Heart left ventricle (tissue), 16 donors: ENCODE results near the gene STK32C. TPM values are rescaled to one million over a fixed set of nuclear protein-coding genes. Genes with fewer than 3 reads are reported as not detected.
A peak's percentile ranks its signal among the peaks of the same experiment; 100 is the strongest.

Experiments used
- ATAC-seq, 4 donors: fragments of 200-7000 bp; cut with Tn5 transposase; one replicate each; pipeline ENCODE4 v1.9.1; 2020 to 2022; ENCODE audit warnings: moderate library complexity in 4 of 4, mild to moderate bottlenecking in 3 of 4, moderate number of reproducible peaks in 1 of 4
- DNase-seq, 5 donors: peaks; one replicate each; pipeline ENCODE4 v3.0.0-alpha.2; 2020
- H3K27ac ChIP-seq, 12 donors: fragments of 200-600 bp; sonication (generic) in 4 of 12; one replicate each; pipeline versions ENCODE4 v1.5.0 to v1.8.0; 2016 to 2022; ENCODE audit warnings: mild to moderate bottlenecking in 2 of 12
- H3K27me3 ChIP-seq, 9 donors: fragments of 200-600 bp; sonication (generic) in 2 of 9; one replicate each; pipeline versions ENCODE4 v1.5.1 to v1.8.0; 2016 to 2022; ENCODE audit warnings: mild to moderate bottlenecking in 3 of 9
- H3K36me3 ChIP-seq, 9 donors: fragments of 200-600 bp; sonication (generic) in 2 of 9; one replicate each; pipeline versions ENCODE4 v1.5.0 to v1.8.0; 2018 to 2022; ENCODE audit warnings: mild to moderate bottlenecking in 2 of 9
- H3K4me1 ChIP-seq, 12 donors: fragments of 200-600 bp; sonication (generic) in 4 of 12; one replicate each; pipeline versions ENCODE4 v1.5.0 to v1.8.0; 2016 to 2022; ENCODE audit warnings: mild to moderate bottlenecking in 3 of 12
- H3K4me3 ChIP-seq, 12 donors: fragments of 200-600 bp; sonication (generic) in 4 of 12; one replicate each; pipeline versions ENCODE4 v1.5.0 to v1.8.0; 2017 to 2022; ENCODE audit warnings: mild to moderate bottlenecking in 9 of 12, moderate library complexity in 4 of 12
- H3K9me3 ChIP-seq, 12 donors: fragments of 200-600 bp; sonication (generic) in 4 of 12; one replicate each; pipeline versions ENCODE4 v1.5.0 to v1.8.0; 2016 to 2022; ENCODE audit warnings: mild to moderate bottlenecking in 1 of 12
- CTCF ChIP-seq, 12 donors: fragments of 200-600 bp; sonication (generic) in 4 of 12; IDR thresholded peaks; one replicate each; pipeline versions ENCODE4 v1.5.0 to v1.8.0; 2018 to 2022; ENCODE audit warnings: antibody characterized with exemption in 12 of 12, mild to moderate bottlenecking in 5 of 12
- POLR2A ChIP-seq, 2 donors: fragments of 450-650 bp; IDR thresholded peaks; one replicate each; pipeline ENCODE4 v1.6.1; 2017; ENCODE audit warnings: antibody characterized with exemption in 2 of 2, mild to moderate bottlenecking in 2 of 2, moderate library complexity in 2 of 2
- WGBS, 4 donors: extraction: QIAGEN DNeasy Blood & Tissue Kit in 2 of 4; methylation state at CpG; one replicate each; pipeline versions ENCODE4 v1.1.5 to v1.1.7; 2013 to 2018; 5-methylcytosine and 5-hydroxymethylcytosine counted together
- intact Hi-C, 10 donors: fragments of 100-400 bp; cut with DNase I; formaldehyde crosslinking; loops; one replicate each; pipeline versions ENCODE4 v1.11.1 to v1.14.2; 2022
- polyA plus RNA-seq, 2 donors: library from polyadenylated mRNA; stranded (reverse); fragments of 200-250 nt; gene quantifications; one replicate each; pipeline ENCODE4 v1.2.3, GENCODE V29; 2013
- total RNA-seq, 9 donors: library from RNA; depleted of rRNA in 2 of 9; stranded (reverse); fragments of >200 nt in 2 of 9; fragmentation: NEBNext Ultra II Directional in 3 of 9; extraction: Animal tissue kit (Norgen Biotek cat#: 25700) in 3 of 9; gene quantifications; one replicate each; pipeline versions ENCODE4 v1.1.0 to v1.2.4, GENCODE V29; 2016 to 2023
- donor health status: ischemic (EF 13 %, LVEDD 7.1; RV severe dilation, severe dysfunction).
- donor health status: healthy with polysubstance abuse.
- donor health status: DM: no; HTN: yes; CAD: no.
- donor health status: DM: no; HTN: no; CAD: no.
- donor health status: ischemic (EF 25% LVEDD 6.9; RV normal size, moderate dysfunction).
- donor health status: ischemic (EF 25% LVEDD 5.7; RV mildly dilated, moderate dysfunction).
- donor health status: healthy.
- donor health status: DM: yes; HTN: yes; CAD: no.
- donor health status: ischemic (EF 35%, LVEDD 5.7; RV mildly dilated, moderate dysfunction).
- donor health status: nonischemic (EF 11% LVEDD 7.7; RV severe dilation, severe dysfunction).
- donor health status: DM: yes; HTN: yes; CAD: no.
- donor health status: PGD.
- donor health status: ischemic (EF 29% LVEDD 5.4; RV normal size, mild dysfunction).
- donor health status: nonischemic (EF 23%, LVEDD 6.1; RV moderate dilation, normal function).

Gene STK32C
- total and polyA plus RNA-seq, 11 donors = 3.8 to 9.8 (median 6.2) TPM

GRCh38 chr10:132198381-132199181, 109.2 kb downstream of the STK32C start:
- 93 to 94% (median 93%) methylated on average over 29 to 35 of the region's 35 CpGs for WGBS, 4 donors
- H3K4me3 ChIP-seq = no peak overlapping the region
- ATAC-seq = no peak

GRCh38 chr10:132198068-132198370, 109.7 kb downstream of the STK32C start:
- H3K4me3 ChIP-seq = no peak overlapping the region
- H3K27ac ChIP-seq = no peak overlapping the region
- no peak for ATAC-seq
- no peaks in the 10 kb centered on the region for H3K27me3 ChIP-seq
- TF ChIP-seq POLR2A (IDR thresholded peaks at IDR 0.05) = no peak
- no peak for TF ChIP-seq CTCF (IDR thresholded peaks at IDR 0.05)
- H3K9me3 ChIP-seq = no peaks in the 10 kb centered on the region
- DNase-seq = peak in 1 of 5 donors; percentile 11
- peaks cover 0 to 16% (median 8%) of the 10 kb centered on the region in 12 donors for H3K4me1 ChIP-seq
- H3K36me3 ChIP-seq = peaks cover 0 to 8% (median 0%) of the 10 kb centered on the region in 9 donors
- WGBS, 4 donors = 93 to 100% (median 94%) methylated on average over 3 of the region's 3 CpGs
- intact Hi-C loops = no loop called here

More at GRCh38 chr10:132198381-132199181, 109.2 kb downstream of the STK32C start:
- Histone ChIP-seq H3K9me3 (no peaks in the 10 kb centered on the region), H3K36me3 (peaks cover 0 to 8% (median 0%) of the 10 kb centered on the region in 9 donors), H3K27me3 (no peaks in the 10 kb centered on the region), H3K27ac (no peak overlapping the region), H3K4me1 (peaks cover 0 to 10% (median 4%) of the 10 kb centered on the region in 12 donors)
- TF ChIP-seq CTCF (IDR thresholded peaks at IDR 0.05) (no peak), POLR2A (IDR thresholded peaks at IDR 0.05) (no peak)
- intact Hi-C loops = no loop called here
- peak in 2 of 5 donors; percentile 26 to 63 for DNase-seq

GRCh38 chr10:132197271-132198067, 110.3 kb downstream of the STK32C start:
- WGBS, 4 donors = 82 to 85% (median 85%) methylated on average over 12 to 25 of the region's 25 CpGs

More at GRCh38 chr10:132197271-132198067, 110.3 kb downstream of the STK32C start:
- peaks cover 0 to 21% (median 12%) of the 10 kb centered on the region in 12 donors for H3K4me1 ChIP-seq
- TF ChIP-seq POLR2A (IDR thresholded peaks at IDR 0.05) (no peak), CTCF (IDR thresholded peaks at IDR 0.05) (no peak)
- intact Hi-C loops = no loop called here
- no peak overlapping the region for H3K27ac ChIP-seq
- no peaks in the 10 kb centered on the region for H3K27me3 ChIP-seq
- no peak overlapping the region for H3K4me3 ChIP-seq
- no peaks in the 10 kb centered on the region for H3K9me3 ChIP-seq
- peak in 2 of 5 donors; percentile 20 to 58 for DNase-seq
- ATAC-seq = no peak
- peaks cover 0 to 8% (median 0%) of the 10 kb centered on the region in 9 donors for H3K36me3 ChIP-seq
